Breast epithelium (tissue), 3 donors: ENCODE results near the gene PSG6.

Experiments
- CTCF ChIP-seq, 3 donors: fragments of 450-650 bp; IDR thresholded peaks; one replicate each; pipeline ENCODE4 v1.5.1; 2016 to 2017; ENCODE audit warnings: antibody characterized with exemption in 3 of 3, mild to moderate bottlenecking in 3 of 3, moderate library complexity in 3 of 3
- POLR2A ChIP-seq: fragments of 450-650 bp; IDR thresholded peaks from one replicate; pipeline ENCODE4 v1.6.1; 2016; ENCODE audit warnings: antibody characterized with exemption, mild to moderate bottlenecking, moderate library complexity
- POLR2AphosphoS5 ChIP-seq, 3 donors: sonication (generic); formaldehyde crosslinking; IDR thresholded peaks; one replicate each; pipeline ENCODE4 v1.6.1; 2017; ENCODE audit warnings: antibody characterized with exemption in 3 of 3

GRCh38 chr19:42928896-42929295, 11.2 kb upstream of the PSG6 start:
- no peak for TF ChIP-seq POLR2AphosphoS5 (IDR thresholded peaks at IDR 0.05)
- no peak for TF ChIP-seq POLR2A
- no peak for TF ChIP-seq CTCF (IDR thresholded peaks at IDR 0.05)
